Measurements from ENCODE around the gene RRAD. TPM values are rescaled to one million over a fixed set of nuclear protein-coding genes. Genes with fewer than 3 reads are reported as not detected.

RRAD gene
- total and polyA plus RNA-seq, 4 donors = 31.8 to 42.3 (median 35.7) TPM

DNA sequence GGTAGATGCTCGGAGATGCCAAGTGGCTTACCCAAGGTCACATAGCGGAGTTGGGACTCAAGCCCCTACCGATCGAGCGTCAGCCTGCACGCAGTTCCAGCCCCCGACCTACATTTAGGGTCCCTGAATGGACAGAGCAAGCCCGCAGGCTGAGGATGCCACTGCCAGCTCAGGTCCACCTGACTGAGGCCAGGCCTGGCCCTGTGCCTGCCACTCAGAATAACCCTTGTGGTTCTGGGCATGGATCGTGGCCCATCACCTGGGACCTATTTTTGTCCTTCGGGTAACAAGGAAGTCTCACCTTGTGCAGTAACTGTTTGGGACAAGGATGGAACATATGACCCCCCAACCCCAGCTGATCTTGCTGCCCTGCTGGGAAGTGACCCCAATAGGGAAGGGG is 23.7 kb downstream of the RRAD start:
- 85 to 93% methylated on average over 10 of the region's 10 CpGs for WGBS, 2 donors
- no peaks in the 10 kb centered on the region for H3K27me3 ChIP-seq (ENCODE audit: control insufficient read depth in 3 of 3, insufficient read depth in 3 of 3, low read length in 2 of 3)
- no peaks in the 10 kb centered on the region for H3K36me3 ChIP-seq (ENCODE audit: control insufficient read depth in 4 of 4, insufficient read depth in 4 of 4, low read length in 4 of 4)
- no peak for TF ChIP-seq CTCF (IDR thresholded peaks at IDR 0.05; ENCODE audit: control extremely low read depth, extremely low read depth)
- no peak overlapping the region for H3K4me3 ChIP-seq
- H3K9me3 ChIP-seq (ENCODE audit: control insufficient read depth in 4 of 4, insufficient read depth in 3 of 4, low read length in 3 of 4) = no peaks in the 10 kb centered on the region
- DNase-seq (no peak), ATAC-seq (ENCODE audit: insufficient read depth, low FRiP score) (no peak)
- no peak overlapping the region for H3K9ac ChIP-seq (ENCODE audit: insufficient read depth in 1 of 2, low read length in 2 of 2)
- H3K4me1 ChIP-seq (ENCODE audit: control insufficient read depth in 5 of 5, insufficient read depth in 5 of 5, low read length in 5 of 5) = peaks cover 0 to 63% (median 38%) of the 10 kb centered on the region in 5 donors
- peak overlapping the region; percentile 59 to 89 for H3K27ac ChIP-seq (ENCODE audit: low read depth in 1 of 2, low read length in 1 of 2)

DNA sequence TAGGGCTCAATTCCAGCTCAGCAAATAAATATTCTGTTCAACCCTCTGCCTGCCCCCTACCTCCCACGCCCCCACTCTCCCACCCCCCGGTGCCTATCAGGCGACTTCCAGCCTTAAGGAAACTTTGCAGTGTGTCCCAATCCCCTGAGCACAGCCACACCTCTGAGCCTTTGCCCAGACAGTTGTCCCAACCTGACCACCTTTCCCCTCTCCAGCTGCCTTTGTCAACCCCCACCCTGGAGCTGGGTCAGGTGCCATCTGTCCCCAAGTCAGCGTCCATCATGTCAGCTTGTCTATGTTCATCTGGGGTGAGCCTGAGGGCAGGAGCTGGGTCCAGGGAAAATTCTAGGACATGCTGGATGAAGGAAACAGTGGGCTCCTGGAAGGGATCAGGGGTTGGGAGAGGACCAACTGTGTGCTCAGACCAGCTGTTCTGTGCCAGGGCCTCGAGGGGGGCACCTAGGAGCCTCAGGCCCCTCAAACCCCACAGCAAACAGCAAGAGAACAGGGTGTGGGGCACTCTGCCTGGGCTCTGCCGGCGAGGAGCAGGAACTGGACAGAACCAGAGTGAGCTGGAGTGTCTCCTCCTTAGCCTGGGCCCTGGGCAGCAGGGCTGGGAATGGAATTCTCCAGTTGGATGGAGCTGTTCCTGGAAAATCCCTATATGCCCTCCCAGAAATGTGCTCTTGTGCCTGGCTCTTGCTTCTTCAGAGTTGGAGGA is 24.5 kb downstream of the RRAD start:
- Histone ChIP-seq H3K4me1 (ENCODE audit: control insufficient read depth in 5 of 5, insufficient read depth in 5 of 5, low read length in 5 of 5) (peaks cover 0 to 62% (median 37%) of the 10 kb centered on the region in 5 donors), H3K9ac (ENCODE audit: insufficient read depth in 1 of 2, low read length in 2 of 2) (peak overlapping the region in 1 of 2 donors; percentile 62), H3K27ac (ENCODE audit: low read depth in 1 of 2, low read length in 1 of 2) (peak overlapping the region; percentile 59 to 89), H3K9me3 (ENCODE audit: control insufficient read depth in 4 of 4, insufficient read depth in 3 of 4, low read length in 3 of 4) (no peaks in the 10 kb centered on the region), H3K36me3 (ENCODE audit: control insufficient read depth in 4 of 4, insufficient read depth in 4 of 4, low read length in 4 of 4) (no peaks in the 10 kb centered on the region), H3K27me3 (ENCODE audit: control insufficient read depth in 3 of 3, insufficient read depth in 3 of 3, low read length in 2 of 3) (no peaks in the 10 kb centered on the region), H3K4me3 (no peak overlapping the region)
- TF ChIP-seq CTCF (IDR thresholded peaks at IDR 0.05; ENCODE audit: control extremely low read depth, extremely low read depth) = no peak
- WGBS, 2 donors = 60 to 69% methylated on average over 7 of the region's 7 CpGs
- DNase-seq (peak; percentile 33 to 79 (median 51)), ATAC-seq (ENCODE audit: insufficient read depth, low FRiP score) (no peak)

DNA sequence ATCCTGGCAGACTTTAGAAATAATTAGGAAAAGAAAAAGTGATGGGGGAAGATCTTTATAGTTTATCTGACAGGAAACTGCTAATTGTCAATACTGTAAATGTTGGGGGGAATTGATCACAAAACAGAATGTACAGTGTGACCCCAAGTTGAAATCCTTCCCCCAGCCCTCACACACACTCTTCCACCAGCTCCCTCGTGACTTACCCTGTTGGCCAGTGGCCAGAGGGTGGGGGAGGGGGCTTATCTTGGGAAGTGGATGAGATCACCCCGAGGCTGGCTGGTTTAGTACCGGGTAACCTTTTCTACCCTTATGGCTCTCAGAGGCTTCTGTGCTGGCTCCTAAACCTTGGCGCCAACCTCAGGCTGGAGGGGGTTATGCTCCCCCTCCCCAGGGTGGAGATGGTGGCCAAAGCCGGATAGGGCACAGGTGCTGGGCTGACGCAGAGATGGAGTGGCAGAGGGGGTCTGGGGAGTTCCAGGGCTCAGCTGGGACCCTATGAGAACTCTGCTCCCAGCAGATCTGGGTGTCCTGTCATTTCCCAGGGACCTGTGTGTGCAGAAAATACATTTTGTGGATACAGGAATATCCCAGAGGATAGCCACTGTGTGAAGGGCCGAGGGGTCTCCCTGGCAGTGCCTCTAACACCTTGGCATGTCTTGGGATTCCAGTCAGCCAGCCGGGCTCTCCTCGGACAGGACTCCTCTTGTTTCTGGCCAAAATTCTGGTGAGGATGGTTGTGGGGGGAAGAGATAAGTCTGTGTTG is 25.2 kb downstream of the RRAD start:
- Histone ChIP-seq H3K9ac (ENCODE audit: insufficient read depth in 1 of 2, low read length in 2 of 2) (peak overlapping the region in 1 of 2 donors; percentile 67), H3K4me1 (ENCODE audit: control insufficient read depth in 5 of 5, insufficient read depth in 5 of 5, low read length in 5 of 5) (peaks cover 0 to 57% (median 30%) of the 10 kb centered on the region in 5 donors), H3K27ac (ENCODE audit: low read depth in 1 of 2, low read length in 1 of 2) (peak overlapping the region; percentile 88 to 89), H3K4me3 (no peak overlapping the region), H3K9me3 (ENCODE audit: control insufficient read depth in 4 of 4, insufficient read depth in 3 of 4, low read length in 3 of 4) (no peaks in the 10 kb centered on the region), H3K36me3 (ENCODE audit: control insufficient read depth in 4 of 4, insufficient read depth in 4 of 4, low read length in 4 of 4) (no peaks in the 10 kb centered on the region), H3K27me3 (ENCODE audit: control insufficient read depth in 3 of 3, insufficient read depth in 3 of 3, low read length in 2 of 3) (no peaks in the 10 kb centered on the region)
- no peak for TF ChIP-seq CTCF (IDR thresholded peaks at IDR 0.05; ENCODE audit: control extremely low read depth, extremely low read depth)
- WGBS, 2 donors = 33 to 44% methylated on average over 9 of the region's 9 CpGs
- ATAC-seq (ENCODE audit: insufficient read depth, low FRiP score) = no peak
- peak; percentile 92 to 95 (median 94) for DNase-seq
